COLO829 (cell line): ENCODE measurements around the gene IGSF8.
A peak's percentile ranks its signal among the peaks of the same experiment; 100 is the strongest.

ENCODE experiments used
- DNase-seq: peaks from one replicate; pipeline ENCODE4 v3.0.0; 2012; ENCODE audit warnings: low spot score

The IGSF8 gene

GRCh38 chr1:160086456-160086892, 11.9 kb downstream of the IGSF8 start:
- DNase-seq: no peak

- peak; percentile 93 for DNase-seq
Observed at GRCh38 chr1:160085686-160086455, 12.5 kb downstream of the IGSF8 start.

GRCh38 chr1:160084771-160085321, 13.6 kb downstream of the IGSF8 start:
- no peak for DNase-seq

GRCh38 chr1:160083968-160084770, 14.2 kb downstream of the IGSF8 start:
- DNase-seq: no peak

GRCh38 chr1:160082926-160083325, 15.5 kb downstream of the IGSF8 start:
- DNase-seq: no peak

- no peak for DNase-seq
Observed at GRCh38 chr1:160082487-160082886, 15.9 kb downstream of the IGSF8 start.

GRCh38 chr1:160081261-160081936, 17.0 kb downstream of the IGSF8 start, which contains the start of gene KCNJ9:
KCNJ9 (plus strand) TSS chr1:160081538; CDS start chr1:160084031, 2,493 bp downstream.
- no peak for DNase-seq

GRCh38 chr1:160080381-160081100, 17.9 kb downstream of the IGSF8 start:
- no peak for DNase-seq

- no peak for DNase-seq
Observed at GRCh38 chr1:160079448-160079847, 19.0 kb downstream of the IGSF8 start.

GRCh38 chr1:160078512-160079195, 19.8 kb downstream of the IGSF8 start:
- peak; percentile 78 for DNase-seq

- no peak for DNase-seq
Observed at GRCh38 chr1:160077486-160077885, 20.9 kb downstream of the IGSF8 start.

- DNase-seq: no peak
Observed at GRCh38 chr1:160076295-160076694, 22.1 kb downstream of the IGSF8 start.

GRCh38 chr1:160075836-160076235, 22.6 kb downstream of the IGSF8 start:
- no peak for DNase-seq

- DNase-seq: no peak
Observed at GRCh38 chr1:160074865-160075264, 23.6 kb downstream of the IGSF8 start.

- no peak for DNase-seq
Observed at GRCh38 chr1:160071289-160071688, 27.1 kb downstream of the IGSF8 start.

GRCh38 chr1:160070243-160071163, 27.9 kb downstream of the IGSF8 start:
- no peak for DNase-seq

GRCh38 chr1:160069460-160070231, 28.8 kb downstream of the IGSF8 start, which contains the start of gene KCNJ10:
KCNJ10 (minus strand) TSS chr1:160070160; CDS start chr1:160042532, 27,628 bp downstream.
- no peak for DNase-seq

GRCh38 chr1:160068225-160068624, 30.2 kb downstream of the IGSF8 start:
- DNase-seq: no peak
